ENCODE measurements around the gene AAK1. TPM values are rescaled to one million over a fixed set of nuclear protein-coding genes. Genes with fewer than 3 reads are reported as not detected.

The AAK1 gene
- total RNA-seq, 2 donors from 2014 or later = 187 to 243 TPM

DNA sequence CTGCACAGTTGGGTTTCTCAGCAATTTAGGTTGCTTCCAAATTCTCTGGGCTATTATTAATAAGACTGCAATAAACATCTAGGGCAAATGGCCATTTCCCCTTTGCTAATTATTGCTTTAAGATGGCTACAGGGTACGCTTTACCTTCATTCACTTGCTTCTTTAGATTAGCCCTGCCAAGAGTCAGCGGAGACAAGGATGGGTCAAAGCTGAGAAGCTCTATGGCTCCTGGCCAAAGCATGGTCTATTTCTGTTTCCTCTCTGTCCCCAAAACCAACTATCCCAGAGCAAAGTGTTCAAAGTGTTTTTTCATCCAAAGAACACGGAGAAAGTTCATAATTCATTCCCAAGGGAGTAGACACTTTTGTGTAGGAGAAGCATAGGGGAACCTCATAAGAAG is 131.1 kb downstream of the AAK1 start:
- H3K36me3 Mint-ChIP-seq (ENCODE audit: low read depth) = peaks cover 20% of the 10 kb centered on the region
- H3K27ac Mint-ChIP-seq = no peak overlapping the region
- peaks cover 10% of the 10 kb centered on the region for H3K4me1 Mint-ChIP-seq

DNA sequence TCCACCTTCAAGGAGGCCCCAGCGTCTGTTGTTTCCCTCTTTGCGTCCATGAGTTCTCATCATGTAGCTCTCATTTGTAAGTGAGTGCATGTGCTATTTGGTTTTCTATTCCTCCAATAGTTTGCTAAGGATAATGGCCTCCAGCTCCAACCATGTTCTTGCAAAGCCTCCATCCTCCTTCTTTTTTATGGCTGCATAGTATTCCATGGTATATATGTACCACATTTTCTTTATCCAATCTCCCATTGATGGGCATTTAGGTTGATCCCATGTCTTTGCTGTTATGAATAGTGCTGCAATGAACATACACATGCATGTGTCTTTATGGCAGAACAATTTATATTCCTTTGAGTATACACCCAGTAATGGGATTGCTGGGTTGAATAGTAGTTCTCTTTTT is 133.3 kb downstream of the AAK1 start:
- Mint-ChIP-seq H3K36me3 (ENCODE audit: low read depth) (peaks cover 30% of the 10 kb centered on the region), H3K27ac (no peak overlapping the region), H3K4me3 (no peak overlapping the region), H3K4me1 (peaks cover 19% of the 10 kb centered on the region), H3K27me3 (no peaks in the 10 kb centered on the region)
- no peak for DNase-seq
- H3K9me3 ChIP-seq (ENCODE audit: control insufficient read depth, low read length, poor library complexity, severe bottlenecking) = no peaks in the 10 kb centered on the region
- no peak for ATAC-seq

More for the DNA sequence above, 131.1 kb downstream of the AAK1 start:
- Mint-ChIP-seq H3K27me3 (no peaks in the 10 kb centered on the region), H3K4me3 (no peak overlapping the region)
- ATAC-seq = no peak
- DNase-seq = no peak
- H3K9me3 ChIP-seq (ENCODE audit: control insufficient read depth, low read length, poor library complexity, severe bottlenecking) = no peaks in the 10 kb centered on the region

DNA sequence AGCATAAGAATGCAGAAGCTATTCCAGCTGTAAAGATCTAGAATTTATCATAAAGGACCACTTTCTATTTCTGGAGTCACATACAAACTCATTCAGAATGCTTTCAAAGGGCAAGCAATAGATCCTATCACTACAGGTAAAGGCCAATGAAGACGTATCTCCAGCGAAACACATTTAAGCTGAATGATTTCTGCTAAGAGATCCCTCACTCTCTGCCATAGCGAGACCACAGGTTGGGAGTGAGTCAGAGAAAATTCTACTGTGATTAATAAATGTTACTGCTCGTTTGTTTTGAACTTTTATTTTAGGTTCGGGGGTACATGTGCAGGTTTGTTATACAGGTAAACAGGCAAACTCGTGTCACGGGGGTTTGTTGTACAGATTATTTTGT is 133.8 kb downstream of the AAK1 start:
- ATAC-seq (no peak), DNase-seq (no peak)
- Mint-ChIP-seq H3K36me3 (ENCODE audit: low read depth) (peaks cover 30% of the 10 kb centered on the region), H3K27me3 (no peaks in the 10 kb centered on the region), H3K4me1 (peaks cover 19% of the 10 kb centered on the region), H3K27ac (no peak overlapping the region), H3K4me3 (no peak overlapping the region)
- no peaks in the 10 kb centered on the region for H3K9me3 ChIP-seq (ENCODE audit: control insufficient read depth, low read length, poor library complexity, severe bottlenecking)

- DNase-seq (no peak), ATAC-seq (no peak)
- no peaks in the 10 kb centered on the region for H3K27me3 Mint-ChIP-seq
- no peak overlapping the region for H3K4me3 Mint-ChIP-seq
- peak overlapping the region; percentile 83 for H3K27ac Mint-ChIP-seq
- H3K9me3 ChIP-seq (ENCODE audit: control insufficient read depth, low read length, poor library complexity, severe bottlenecking) = no peaks in the 10 kb centered on the region
- peaks cover 30% of the 10 kb centered on the region for H3K36me3 Mint-ChIP-seq (ENCODE audit: low read depth)
- H3K4me1 Mint-ChIP-seq = peaks cover 19% of the 10 kb centered on the region
These were observed 134.4 kb downstream of the AAK1 start for GRCh38 chr2:69509011-69509749.

DNA sequence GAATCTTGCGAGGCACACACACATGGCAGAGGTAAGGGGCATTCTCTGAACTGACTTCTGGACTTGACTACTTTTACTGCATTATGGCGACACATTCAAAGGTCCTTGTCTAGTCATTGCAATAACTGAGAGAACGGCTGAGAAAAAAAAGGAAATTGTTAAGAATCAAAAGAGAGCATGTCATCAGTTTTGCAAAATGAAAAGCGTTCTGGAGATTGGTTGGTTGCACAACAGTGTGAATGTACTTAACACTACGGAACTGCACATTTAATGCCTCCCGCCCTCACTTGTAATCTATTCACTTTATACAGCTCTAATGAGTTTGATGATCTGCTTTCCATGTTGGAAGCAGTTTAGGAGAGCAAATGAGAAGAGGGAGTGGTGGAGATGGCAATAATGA is 137.8 kb downstream of the AAK1 start:
- H3K27me3 Mint-ChIP-seq = no peaks in the 10 kb centered on the region
- no peak overlapping the region for H3K4me3 Mint-ChIP-seq
- DNase-seq = no peak
- H3K36me3 Mint-ChIP-seq (ENCODE audit: low read depth) = peaks cover 25% of the 10 kb centered on the region
- H3K9me3 ChIP-seq (ENCODE audit: control insufficient read depth, low read length, poor library complexity, severe bottlenecking) = no peaks in the 10 kb centered on the region
- peak; percentile 32 for ATAC-seq
- peaks cover 20% of the 10 kb centered on the region for H3K4me1 Mint-ChIP-seq
- peak overlapping the region; percentile 83 for H3K27ac Mint-ChIP-seq

- Mint-ChIP-seq H3K27me3 (no peaks in the 10 kb centered on the region), H3K27ac (peak overlapping the region; percentile 53), H3K4me1 (peaks cover 16% of the 10 kb centered on the region), H3K36me3 (ENCODE audit: low read depth) (peaks cover 9% of the 10 kb centered on the region), H3K4me3 (no peak overlapping the region)
- H3K9me3 ChIP-seq (ENCODE audit: control insufficient read depth, low read length, poor library complexity, severe bottlenecking) = no peaks in the 10 kb centered on the region
- DNase-seq (no peak), ATAC-seq (no peak)
These were observed 142.2 kb downstream of the AAK1 start for GRCh38 chr2:69501301-69501700.

DNA sequence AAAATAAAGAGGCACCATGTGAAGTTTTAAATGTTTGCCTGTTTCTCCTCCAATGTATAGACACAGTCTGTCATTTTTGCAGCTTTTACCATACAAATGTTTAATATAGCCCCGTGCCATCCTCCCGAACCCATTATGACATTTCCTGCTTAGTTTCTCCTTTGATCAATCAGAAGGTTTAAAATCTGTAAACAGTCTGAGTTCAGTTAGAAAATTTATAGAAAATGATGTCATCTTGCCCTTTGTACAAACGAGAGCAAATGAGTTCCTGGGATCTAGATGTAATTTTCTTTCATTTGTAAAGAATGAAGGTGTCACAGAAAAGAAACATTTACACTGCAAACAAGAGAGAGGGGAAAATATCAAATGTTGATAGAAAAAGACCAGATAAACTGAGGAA is 143.6 kb downstream of the AAK1 start:
- no peaks in the 10 kb centered on the region for H3K9me3 ChIP-seq (ENCODE audit: control insufficient read depth, low read length, poor library complexity, severe bottlenecking)
- Mint-ChIP-seq H3K27ac (peak overlapping the region; percentile 93), H3K36me3 (ENCODE audit: low read depth) (peaks cover 4% of the 10 kb centered on the region), H3K4me3 (no peak overlapping the region), H3K4me1 (peaks cover 11% of the 10 kb centered on the region), H3K27me3 (no peaks in the 10 kb centered on the region)
- DNase-seq = no peak
- ATAC-seq = peak; percentile 61

DNA sequence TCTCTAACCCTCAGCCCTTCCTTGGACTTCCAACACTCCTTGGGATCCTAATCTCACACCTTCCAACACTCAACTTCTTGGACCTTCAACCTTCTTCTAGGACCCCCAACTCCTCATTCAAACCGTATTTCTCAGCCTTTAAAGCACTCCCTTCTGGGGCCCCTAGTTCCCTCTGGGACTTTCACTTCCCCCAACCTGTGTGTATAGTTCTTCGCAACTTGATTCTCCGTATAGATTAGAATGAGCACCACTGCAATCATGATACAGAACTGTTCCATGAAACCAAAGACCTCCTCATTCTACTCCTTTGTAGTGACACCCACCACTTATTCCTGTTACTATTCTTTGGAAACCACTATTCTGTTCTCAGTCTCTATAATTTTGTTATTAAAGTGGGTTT is 144.3 kb downstream of the AAK1 start:
- no peak for DNase-seq
- H3K9me3 ChIP-seq (ENCODE audit: control insufficient read depth, low read length, poor library complexity, severe bottlenecking) = no peaks in the 10 kb centered on the region
- Mint-ChIP-seq H3K4me1 (peaks cover 11% of the 10 kb centered on the region), H3K27ac (peak overlapping the region; percentile 93), H3K36me3 (ENCODE audit: low read depth) (peaks cover 4% of the 10 kb centered on the region), H3K27me3 (no peaks in the 10 kb centered on the region), H3K4me3 (peak overlapping the region; percentile 53)
- no peak for ATAC-seq

GRCh38 chr2:69495861-69496260 is 147.7 kb downstream of the AAK1 start:
- no peaks in the 10 kb centered on the region for H3K9me3 ChIP-seq (ENCODE audit: control insufficient read depth, low read length, poor library complexity, severe bottlenecking)
- Mint-ChIP-seq H3K36me3 (ENCODE audit: low read depth) (peaks cover 4% of the 10 kb centered on the region), H3K27me3 (no peaks in the 10 kb centered on the region), H3K4me3 (no peak overlapping the region), H3K4me1 (peaks cover 17% of the 10 kb centered on the region), H3K27ac (no peak overlapping the region)
- DNase-seq (no peak), ATAC-seq (no peak)

- Mint-ChIP-seq H3K4me3 (no peak overlapping the region), H3K4me1 (peaks cover 15% of the 10 kb centered on the region), H3K27ac (no peak overlapping the region), H3K27me3 (no peaks in the 10 kb centered on the region), H3K36me3 (ENCODE audit: low read depth) (peaks cover 4% of the 10 kb centered on the region)
- DNase-seq (no peak), ATAC-seq (no peak)
- no peaks in the 10 kb centered on the region for H3K9me3 ChIP-seq (ENCODE audit: control insufficient read depth, low read length, poor library complexity, severe bottlenecking)
These were observed 148.5 kb downstream of the AAK1 start for GRCh38 chr2:69495008-69495407.

- Mint-ChIP-seq H3K4me3 (no peak overlapping the region), H3K27me3 (no peaks in the 10 kb centered on the region), H3K27ac (peak overlapping the region; percentile 61), H3K36me3 (ENCODE audit: low read depth) (peaks cover 1% of the 10 kb centered on the region), H3K4me1 (peaks cover 10% of the 10 kb centered on the region)
- DNase-seq = no peak
- no peak for ATAC-seq
- no peaks in the 10 kb centered on the region for H3K9me3 ChIP-seq (ENCODE audit: control insufficient read depth, low read length, poor library complexity, severe bottlenecking)
These were observed 149.4 kb downstream of the AAK1 start for GRCh38 chr2:69494126-69494525.

DNA sequence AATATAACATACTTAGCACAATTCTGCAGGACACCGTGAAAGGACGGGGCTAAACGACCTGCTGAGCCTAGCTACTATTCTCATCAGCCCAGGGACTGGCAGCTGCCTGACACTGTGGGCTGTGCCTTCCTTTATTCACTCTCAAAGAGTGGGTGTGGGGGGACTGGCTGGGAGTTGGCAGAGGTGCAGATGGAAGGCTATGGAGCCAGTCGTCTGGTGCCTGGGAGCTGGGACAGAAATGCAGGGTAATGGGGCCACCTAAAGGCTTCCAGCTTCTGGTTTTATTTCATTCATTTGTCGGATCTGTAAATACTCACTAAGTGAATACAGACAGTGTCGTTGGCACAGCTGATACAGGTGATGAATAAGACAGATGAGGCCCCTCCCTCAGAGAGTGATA is 150.3 kb downstream of the AAK1 start:
- ATAC-seq = no peak
- peak overlapping the region; percentile 15 for H3K4me3 Mint-ChIP-seq
- H3K4me1 Mint-ChIP-seq = peaks cover 8% of the 10 kb centered on the region
- no peak for DNase-seq
- no peaks in the 10 kb centered on the region for H3K36me3 Mint-ChIP-seq (ENCODE audit: low read depth)
- H3K27me3 Mint-ChIP-seq = no peaks in the 10 kb centered on the region
- H3K9me3 ChIP-seq (ENCODE audit: control insufficient read depth, low read length, poor library complexity, severe bottlenecking) = no peaks in the 10 kb centered on the region
- peak overlapping the region; percentile 61 for H3K27ac Mint-ChIP-seq

- no peak overlapping the region for H3K27ac Mint-ChIP-seq
These were observed 151.7 kb downstream of the AAK1 start for GRCh38 chr2:69491864-69492263.

GRCh38 chr2:69490486-69490885 is 153.1 kb downstream of the AAK1 start:
- H3K9me3 ChIP-seq (ENCODE audit: control insufficient read depth, low read length, poor library complexity, severe bottlenecking) = no peaks in the 10 kb centered on the region
- Mint-ChIP-seq H3K27ac (no peak overlapping the region), H3K4me3 (no peak overlapping the region), H3K4me1 (peaks cover 10% of the 10 kb centered on the region), H3K27me3 (no peaks in the 10 kb centered on the region), H3K36me3 (ENCODE audit: low read depth) (no peaks in the 10 kb centered on the region)
- DNase-seq = no peak
- ATAC-seq = peak; percentile 51

More at GRCh38 chr2:69491864-69492263, 151.7 kb downstream of the AAK1 start:
- H3K9me3 ChIP-seq (ENCODE audit: control insufficient read depth, low read length, poor library complexity, severe bottlenecking) = no peaks in the 10 kb centered on the region
- H3K36me3 Mint-ChIP-seq (ENCODE audit: low read depth) = no peaks in the 10 kb centered on the region
- no peak for DNase-seq
- ATAC-seq = no peak
- no peak overlapping the region for H3K4me3 Mint-ChIP-seq
- H3K4me1 Mint-ChIP-seq = peaks cover 10% of the 10 kb centered on the region
- no peaks in the 10 kb centered on the region for H3K27me3 Mint-ChIP-seq

Data from T-helper 17 cell (primary cell).